Adrenal gland (tissue), 5 donors: ENCODE measurements around the gene MXRA8.

Experiments used
- CTCF ChIP-seq, 6 experiments: fragments of 450-650 bp in 4 of 6; fragments of 200-600 bp in 2 of 6; sonication (generic) in 1 of 6; IDR thresholded peaks; 1 replicate in 5 of 6; 2 replicates in 1 of 6; pipeline versions ENCODE4 v1.5.1 to v1.8.0; 2016 to 2021; ENCODE audit warnings: antibody characterized with exemption in 6 of 6, mild to moderate bottlenecking in 2 of 6, moderate library complexity in 1 of 6
- POLR2A ChIP-seq, 2 donors: fragments of 450-650 bp; IDR thresholded peaks; one replicate each; pipeline ENCODE4 v1.6.1; 2017; ENCODE audit warnings: antibody characterized with exemption in 2 of 2, mild to moderate bottlenecking in 2 of 2, moderate library complexity in 1 of 2
- donor health status: DM: no; HTN: no; CAD: no.

- TF ChIP-seq CTCF (IDR thresholded peaks at IDR 0.05) (no peak), POLR2A (IDR thresholded peaks at IDR 0.05) (no peak)
These were observed 8.3 kb upstream of the MXRA8 start for GRCh38 chr1:1366699-1367066.
